ENCODE measurements around the gene ELAVL4.

The ELAVL4 gene

GRCh38 chr1:50228871-50229384, 120.2 kb downstream of the ELAVL4 start:
- H3K4me3 ChIP-seq (ENCODE audit: low read length) = no peak overlapping the region
- no peaks in the 10 kb centered on the region for H3K4me1 ChIP-seq (ENCODE audit: control insufficient read depth, low read depth, low read length)
- H3K36me3 ChIP-seq (ENCODE audit: control insufficient read depth, low read depth, low read length) = no peaks in the 10 kb centered on the region
- H3K9me3 ChIP-seq (ENCODE audit: control insufficient read depth, low read depth, low read length) = peaks cover 4% of the 10 kb centered on the region
- H3K9ac ChIP-seq (ENCODE audit: low read length) = no peak overlapping the region
- H3K27ac ChIP-seq (ENCODE audit: low read length) = no peak overlapping the region
- no peaks in the 10 kb centered on the region for H3K27me3 ChIP-seq (ENCODE audit: control insufficient read depth, insufficient read depth, low read length)

DNA sequence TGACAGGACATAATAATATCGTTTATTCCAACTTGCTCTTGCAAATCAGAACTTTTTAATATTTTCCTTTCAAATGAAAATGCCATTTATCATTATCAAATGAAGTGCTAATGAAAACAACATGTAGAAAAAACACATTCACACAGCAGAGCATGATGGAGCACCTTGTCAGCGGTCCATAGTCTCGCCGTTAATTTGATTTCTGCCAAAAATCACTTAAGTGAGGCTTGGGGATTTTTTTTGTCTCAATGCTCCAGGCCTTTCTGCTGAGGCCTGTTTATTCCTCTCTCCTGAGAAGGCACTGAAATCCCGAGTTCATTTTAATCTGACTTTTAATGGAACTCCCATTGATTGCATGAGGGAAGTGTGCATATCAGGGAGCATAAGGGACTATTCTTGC, 122.5 kb downstream of the ELAVL4 start:
- Histone ChIP-seq H3K27ac (ENCODE audit: low read length) (no peak overlapping the region), H3K4me3 (ENCODE audit: low read length) (no peak overlapping the region), H3K9ac (ENCODE audit: low read length) (no peak overlapping the region), H3K27me3 (ENCODE audit: control insufficient read depth, insufficient read depth, low read length) (no peaks in the 10 kb centered on the region), H3K36me3 (ENCODE audit: control insufficient read depth, low read depth, low read length) (no peaks in the 10 kb centered on the region), H3K9me3 (ENCODE audit: control insufficient read depth, low read depth, low read length) (peaks cover 12% of the 10 kb centered on the region), H3K4me1 (ENCODE audit: control insufficient read depth, low read depth, low read length) (no peaks in the 10 kb centered on the region)

- no peaks in the 10 kb centered on the region for H3K27me3 ChIP-seq (ENCODE audit: control insufficient read depth, insufficient read depth, low read length)
- H3K27ac ChIP-seq (ENCODE audit: low read length) = no peak overlapping the region
- H3K9me3 ChIP-seq (ENCODE audit: control insufficient read depth, low read depth, low read length) = peaks cover 12% of the 10 kb centered on the region
- no peaks in the 10 kb centered on the region for H3K4me1 ChIP-seq (ENCODE audit: control insufficient read depth, low read depth, low read length)
- H3K4me3 ChIP-seq (ENCODE audit: low read length) = no peak overlapping the region
- no peak overlapping the region for H3K9ac ChIP-seq (ENCODE audit: low read length)
- no peaks in the 10 kb centered on the region for H3K36me3 ChIP-seq (ENCODE audit: control insufficient read depth, low read depth, low read length)
Measured at GRCh38 chr1:50232336-50232735, 123.6 kb downstream of the ELAVL4 start.

DNA sequence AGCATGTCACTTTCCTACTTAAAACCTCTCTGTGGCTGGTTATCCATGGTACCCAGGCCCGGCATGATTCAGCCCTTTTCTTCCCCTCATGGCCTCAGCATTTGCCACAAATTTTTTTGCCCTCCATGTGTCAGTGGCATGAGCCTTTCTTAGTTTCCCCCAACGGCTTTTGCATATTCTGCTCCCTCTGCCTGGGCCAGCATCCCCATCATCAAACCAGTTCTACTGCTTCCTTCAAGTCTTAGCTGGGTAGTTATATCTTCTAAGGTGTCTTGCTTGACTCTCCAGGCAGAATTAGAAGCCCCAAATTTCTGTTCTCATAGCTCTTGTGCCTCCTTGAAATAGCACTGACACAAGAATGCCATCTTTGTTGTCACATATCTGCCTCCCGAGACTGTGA, 127.9 kb downstream of the ELAVL4 start:
- H3K27me3 ChIP-seq (ENCODE audit: control insufficient read depth, insufficient read depth, low read length) = no peaks in the 10 kb centered on the region
- no peaks in the 10 kb centered on the region for H3K4me1 ChIP-seq (ENCODE audit: control insufficient read depth, low read depth, low read length)
- H3K9ac ChIP-seq (ENCODE audit: low read length) = no peak overlapping the region
- H3K9me3 ChIP-seq (ENCODE audit: control insufficient read depth, low read depth, low read length) = peaks cover 12% of the 10 kb centered on the region
- no peak overlapping the region for H3K4me3 ChIP-seq (ENCODE audit: low read length)
- H3K27ac ChIP-seq (ENCODE audit: low read length) = no peak overlapping the region
- H3K36me3 ChIP-seq (ENCODE audit: control insufficient read depth, low read depth, low read length) = no peaks in the 10 kb centered on the region

DNA sequence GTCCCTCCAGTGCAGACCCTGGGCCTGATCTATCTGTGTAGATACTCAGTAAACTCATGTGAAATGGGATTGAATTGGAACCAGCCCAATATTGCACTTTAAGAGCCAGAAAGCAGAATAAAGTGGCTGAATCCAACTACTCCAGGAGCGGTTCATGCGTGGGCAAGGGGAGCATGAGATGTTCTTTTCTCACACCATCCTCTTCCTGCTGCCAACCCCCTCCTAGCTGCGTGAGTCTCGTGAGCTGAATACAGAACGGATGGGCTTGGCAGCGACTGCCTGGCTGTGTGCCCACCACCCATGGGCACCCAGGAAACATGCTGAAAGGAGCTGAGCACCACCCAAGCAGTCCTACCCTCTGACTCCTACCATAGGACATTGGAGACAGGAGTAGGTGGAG, 128.3 kb downstream of the ELAVL4 start:
- Histone ChIP-seq H3K4me3 (ENCODE audit: low read length) (no peak overlapping the region), H3K27me3 (ENCODE audit: control insufficient read depth, insufficient read depth, low read length) (no peaks in the 10 kb centered on the region), H3K36me3 (ENCODE audit: control insufficient read depth, low read depth, low read length) (no peaks in the 10 kb centered on the region), H3K9ac (ENCODE audit: low read length) (no peak overlapping the region), H3K9me3 (ENCODE audit: control insufficient read depth, low read depth, low read length) (peaks cover 12% of the 10 kb centered on the region), H3K27ac (ENCODE audit: low read length) (no peak overlapping the region), H3K4me1 (ENCODE audit: control insufficient read depth, low read depth, low read length) (no peaks in the 10 kb centered on the region)

DNA sequence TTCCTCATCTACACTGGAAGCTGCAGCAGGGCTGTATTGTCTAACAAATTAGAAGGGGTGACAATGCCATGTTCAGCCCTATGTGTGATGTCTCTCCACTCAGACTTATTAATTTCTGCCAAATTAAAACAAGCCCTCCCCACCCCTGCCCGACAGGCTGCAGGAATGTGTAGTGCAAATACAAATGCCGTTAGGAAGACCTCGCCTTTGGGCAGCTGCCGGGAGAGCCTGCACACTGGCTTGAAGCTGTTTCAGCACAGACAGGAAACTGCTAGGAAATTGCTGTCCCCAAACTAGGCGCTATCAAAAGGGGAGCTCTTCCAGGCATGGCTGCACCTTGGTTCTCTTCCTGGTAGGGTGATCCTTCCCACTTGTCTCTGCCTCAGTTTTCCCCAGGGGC, 135.2 kb downstream of the ELAVL4 start:
- Histone ChIP-seq H3K4me1 (ENCODE audit: control insufficient read depth, low read depth, low read length) (no peaks in the 10 kb centered on the region), H3K27ac (ENCODE audit: low read length) (no peak overlapping the region), H3K36me3 (ENCODE audit: control insufficient read depth, low read depth, low read length) (no peaks in the 10 kb centered on the region), H3K9me3 (ENCODE audit: control insufficient read depth, low read depth, low read length) (no peaks in the 10 kb centered on the region), H3K9ac (ENCODE audit: low read length) (no peak overlapping the region), H3K4me3 (ENCODE audit: low read length) (no peak overlapping the region), H3K27me3 (ENCODE audit: control insufficient read depth, insufficient read depth, low read length) (no peaks in the 10 kb centered on the region)

DNA sequence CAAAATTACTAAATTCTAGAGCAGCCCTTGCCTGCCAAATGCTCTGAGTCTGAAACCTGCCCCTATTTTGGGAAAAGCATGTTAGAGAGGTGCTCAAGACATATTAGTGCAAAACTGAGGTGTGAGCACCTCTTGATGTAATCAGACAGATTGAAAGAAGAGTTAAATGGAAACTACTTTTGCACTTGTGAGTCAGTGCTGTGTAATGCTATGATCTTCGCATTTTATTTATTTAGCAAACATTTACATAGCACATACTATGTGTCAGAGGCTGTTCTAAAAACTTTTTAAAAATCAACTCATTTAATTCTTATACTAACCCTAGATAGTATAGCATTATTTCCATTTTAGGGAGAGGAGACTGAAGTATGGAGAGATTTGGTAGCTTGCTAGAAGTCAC, 138.1 kb downstream of the ELAVL4 start:
- Histone ChIP-seq H3K27me3 (ENCODE audit: control insufficient read depth, insufficient read depth, low read length) (no peaks in the 10 kb centered on the region), H3K27ac (ENCODE audit: low read length) (no peak overlapping the region), H3K4me1 (ENCODE audit: control insufficient read depth, low read depth, low read length) (peaks cover 6% of the 10 kb centered on the region), H3K9ac (ENCODE audit: low read length) (no peak overlapping the region), H3K9me3 (ENCODE audit: control insufficient read depth, low read depth, low read length) (no peaks in the 10 kb centered on the region), H3K36me3 (ENCODE audit: control insufficient read depth, low read depth, low read length) (no peaks in the 10 kb centered on the region), H3K4me3 (ENCODE audit: low read length) (no peak overlapping the region)

DNA sequence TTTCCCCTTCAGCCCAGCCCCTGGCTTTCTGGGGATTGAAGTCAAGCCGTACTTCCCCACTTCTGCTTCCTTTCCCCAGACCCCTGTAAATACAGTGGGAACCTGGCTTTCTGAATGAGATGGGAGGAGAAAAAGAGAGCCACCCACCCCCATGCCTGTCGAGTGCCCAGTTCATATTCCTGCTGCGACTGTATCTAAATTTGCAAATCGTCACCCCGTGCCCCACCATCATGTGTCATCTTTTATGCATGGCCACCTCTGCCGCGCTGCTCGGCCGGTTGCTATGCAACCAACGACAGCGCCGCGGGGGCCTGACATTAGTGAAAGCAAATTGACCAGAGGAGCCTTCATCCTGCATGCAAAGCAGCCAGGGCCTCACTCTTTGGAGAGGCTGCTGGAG, 143.0 kb downstream of the ELAVL4 start:
- Histone ChIP-seq H3K36me3 (ENCODE audit: control insufficient read depth, low read depth, low read length) (no peaks in the 10 kb centered on the region), H3K27ac (ENCODE audit: low read length) (no peak overlapping the region), H3K9me3 (ENCODE audit: control insufficient read depth, low read depth, low read length) (no peaks in the 10 kb centered on the region), H3K4me3 (ENCODE audit: low read length) (peak overlapping the region; percentile 37), H3K27me3 (ENCODE audit: control insufficient read depth, insufficient read depth, low read length) (no peaks in the 10 kb centered on the region), H3K4me1 (ENCODE audit: control insufficient read depth, low read depth, low read length) (peaks cover 12% of the 10 kb centered on the region), H3K9ac (ENCODE audit: low read length) (no peak overlapping the region)

DNA sequence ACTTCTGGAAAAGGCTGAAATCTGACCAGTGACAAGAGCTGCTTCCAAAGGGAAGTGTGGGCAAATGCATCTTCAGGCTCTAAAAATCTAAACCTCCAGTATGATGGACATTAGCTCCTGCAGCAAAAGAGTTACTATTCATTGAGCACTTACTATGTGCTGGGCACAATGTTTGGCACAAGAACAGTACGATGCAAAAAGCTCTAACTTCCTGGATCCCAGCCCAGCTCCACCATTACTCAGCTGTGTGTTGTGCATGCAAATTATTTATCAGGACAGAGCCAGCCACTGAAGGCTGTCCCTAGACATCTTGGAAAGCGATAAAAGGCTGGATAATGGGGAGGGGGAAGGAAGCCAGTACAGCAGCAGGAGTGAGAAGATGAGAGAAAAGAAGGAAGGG, 143.5 kb downstream of the ELAVL4 start:
- Histone ChIP-seq H3K27ac (ENCODE audit: low read length) (no peak overlapping the region), H3K9me3 (ENCODE audit: control insufficient read depth, low read depth, low read length) (no peaks in the 10 kb centered on the region), H3K4me3 (ENCODE audit: low read length) (peak overlapping the region; percentile 14), H3K27me3 (ENCODE audit: control insufficient read depth, insufficient read depth, low read length) (no peaks in the 10 kb centered on the region), H3K36me3 (ENCODE audit: control insufficient read depth, low read depth, low read length) (no peaks in the 10 kb centered on the region), H3K9ac (ENCODE audit: low read length) (no peak overlapping the region), H3K4me1 (ENCODE audit: control insufficient read depth, low read depth, low read length) (peaks cover 12% of the 10 kb centered on the region)

Measured in iPS-18a (cell line).